K562 (cell line): ENCODE data around the gene TRPC1. TPM values are rescaled to one million over a fixed set of nuclear protein-coding genes. Genes with fewer than 3 reads are reported as not detected.

ENCODE experiments used
- CTBP1 ChIP-seq: fragments of 450-650 bp; IDR thresholded peaks from 2 replicates; pipeline ENCODE4 v1.6.1; 2016; ENCODE audit warnings: borderline replicate concordance
- EP300 ChIP-seq: IDR thresholded peaks from 2 replicates; pipeline ENCODE4 v1.6.1; 2012; ENCODE audit warnings: low read length, improper control_type of control experiment
- ETV6 ChIP-seq, 3 experiments: fragments of 150-350 bp in 1 of 3; sonication (generic) in 1 of 3; formaldehyde crosslinking in 1 of 3; IDR thresholded peaks; 2 replicates each; pipeline versions ENCODE4 v1.6.1 to v1.8.0; 2014 to 2022; ENCODE audit warnings: borderline replicate concordance in 2 of 3, low read depth in 2 of 3, antibody characterized with exemption in 1 of 3, low read length in 1 of 3, mild to moderate bottlenecking in 1 of 3, missing genetic modification reagents in 1 of 3
- MEIS2 ChIP-seq: fragments of 450-650 bp; IDR thresholded peaks from 2 replicates; pipeline ENCODE4 v1.6.1; 2014; ENCODE audit warnings: mild to moderate bottlenecking; ENCODE audit not compliant: partially characterized antibody
- NRF1 ChIP-seq, 2 experiments: fragments of 450-650 bp; IDR thresholded peaks in 1 of 2; conservative IDR thresholded peaks in 1 of 2; 2 replicates each; pipeline ENCODE4 v1.6.1; 2014; ENCODE audit warnings: mild to moderate bottlenecking in 2 of 2
- POLR2B ChIP-seq: fragments of 450-650 bp; IDR thresholded peaks from 2 replicates; pipeline ENCODE4 v1.6.1; 2018; ENCODE audit warnings: low read depth; ENCODE audit not compliant: partially characterized antibody
- SMARCA4 ChIP-seq: fragments of 450-650 bp; IDR thresholded peaks from 2 replicates; pipeline ENCODE4 v1.6.1; 2016
- SMARCE1 ChIP-seq: fragments of 450-650 bp; IDR thresholded peaks from 2 replicates; pipeline ENCODE4 v1.7.1; 2016; ENCODE audit warnings: mild to moderate bottlenecking
- polyA plus RNA-seq, 8 experiments: library from polyadenylated mRNA; depleted of rRNA in 4 of 8; stranded (reverse) in 5 of 8; unstranded in 3 of 8; fragments of >200 nt; fragmentation: Nextera tagmentation in 2 of 8; fragmentation: Illumina TruSeq in 1 of 8; extraction: Ambion mirVana in 2 of 8; extraction: Trizol in 1 of 8; gene quantifications; 2 replicates each; pipeline versions ENCODE4 v1.2.1 to v1.2.3, GENCODE V29; 2011 to 2014; ENCODE audit warnings: inconsistent platforms in 1 of 8, missing spikeins in 1 of 8
- total RNA-seq, 7 experiments: library from RNA; depleted of rRNA in 6 of 7; stranded (reverse); fragments of >200 nt in 6 of 7; fragmentation: Illumina TruSeq in 2 of 7; extraction: Trizol in 2 of 7; gene quantifications; 2 replicates each; pipeline versions ENCODE4 v1.2.1 to v1.2.3, GENCODE V29; 2011 to 2021; ENCODE audit warnings: low replicate concordance in 1 of 7
- TF ChIP-seq, protein P1 (sequence below), 2 experiments: fragments of 450-650 bp; IDR thresholded peaks; 2 replicates each; pipeline ENCODE4 v1.6.1; 2018; ENCODE audit warnings: mild to moderate bottlenecking in 2 of 2, low read depth in 1 of 2; ENCODE audit not compliant: partially characterized antibody in 2 of 2
- TF ChIP-seq, protein P2 (sequence below): fragments of 450-650 bp; IDR thresholded peaks from 2 replicates; pipeline ENCODE4 v1.6.1; 2016; ENCODE audit warnings: missing biosample characterization, missing genetic modification characterization
- TF ChIP-seq, protein P3 (sequence below), 3 experiments: IDR thresholded peaks in 2 of 3; conservative IDR thresholded peaks in 1 of 3; 2 replicates each; pipeline ENCODE4 v1.5.1; 2011 to 2012; ENCODE audit warnings: low read length in 3 of 3, mild to moderate bottlenecking in 3 of 3, control low read depth in 2 of 3, improper control_type of control experiment in 1 of 3, inconsistent platforms in 1 of 3, low read depth in 1 of 3, mixed read lengths in 1 of 3, moderate library complexity in 1 of 3; ENCODE audit not compliant: insufficient read depth in 2 of 3
- TF ChIP-seq, protein P4 (sequence below), 2 experiments: fragments of 450-650 bp in 1 of 2; sonication (generic) in 1 of 2; formaldehyde crosslinking in 1 of 2; IDR thresholded peaks in 1 of 2; conservative IDR thresholded peaks in 1 of 2; 2 replicates each; pipeline versions ENCODE4 v1.6.1 to v1.8.1; 2016 to 2023; ENCODE audit warnings: mild to moderate bottlenecking in 2 of 2, moderate library complexity in 2 of 2, inconsistent platforms in 1 of 2, missing genetic modification reagents in 1 of 2

Gene TRPC1
- total and polyA plus RNA-seq, 9 of the 15 experiments (the other 6 are each of a cell fraction or from before 2014, with no cell fraction given): 1.4 to 6.5 (median 3.0) TPM

DNA sequence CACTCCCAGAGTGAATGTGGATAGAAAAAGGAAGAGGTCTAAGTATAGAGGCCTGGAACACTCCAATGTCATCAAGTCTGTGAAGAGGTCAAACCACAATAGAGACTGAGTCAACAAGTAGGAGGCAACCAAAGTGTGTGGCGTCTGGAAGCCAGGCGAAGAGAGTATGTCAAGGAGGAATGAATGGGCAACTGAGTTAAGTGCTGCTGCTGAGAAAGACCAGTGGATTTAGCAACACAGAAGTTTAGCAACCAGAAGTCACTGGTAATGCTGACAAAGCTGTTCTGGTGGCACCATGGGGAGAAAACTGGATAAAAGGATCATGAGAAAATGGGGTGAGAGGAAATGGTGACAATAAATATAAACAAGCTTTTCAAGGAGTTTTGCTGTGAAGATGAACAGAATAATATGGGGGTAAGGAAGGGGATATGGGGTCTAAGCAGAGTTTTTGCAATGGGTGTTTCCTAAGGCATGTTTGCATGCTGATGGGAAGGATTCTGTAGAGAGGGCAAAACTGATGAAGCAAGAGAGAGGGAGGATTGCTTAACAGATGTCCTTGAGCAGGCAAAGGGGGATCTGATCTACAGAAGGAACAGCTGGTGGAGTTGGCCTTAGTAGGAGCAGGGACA is 126.7 kb downstream of the TRPC1 start (continued):
- TF ChIP-seq, protein P1, sequence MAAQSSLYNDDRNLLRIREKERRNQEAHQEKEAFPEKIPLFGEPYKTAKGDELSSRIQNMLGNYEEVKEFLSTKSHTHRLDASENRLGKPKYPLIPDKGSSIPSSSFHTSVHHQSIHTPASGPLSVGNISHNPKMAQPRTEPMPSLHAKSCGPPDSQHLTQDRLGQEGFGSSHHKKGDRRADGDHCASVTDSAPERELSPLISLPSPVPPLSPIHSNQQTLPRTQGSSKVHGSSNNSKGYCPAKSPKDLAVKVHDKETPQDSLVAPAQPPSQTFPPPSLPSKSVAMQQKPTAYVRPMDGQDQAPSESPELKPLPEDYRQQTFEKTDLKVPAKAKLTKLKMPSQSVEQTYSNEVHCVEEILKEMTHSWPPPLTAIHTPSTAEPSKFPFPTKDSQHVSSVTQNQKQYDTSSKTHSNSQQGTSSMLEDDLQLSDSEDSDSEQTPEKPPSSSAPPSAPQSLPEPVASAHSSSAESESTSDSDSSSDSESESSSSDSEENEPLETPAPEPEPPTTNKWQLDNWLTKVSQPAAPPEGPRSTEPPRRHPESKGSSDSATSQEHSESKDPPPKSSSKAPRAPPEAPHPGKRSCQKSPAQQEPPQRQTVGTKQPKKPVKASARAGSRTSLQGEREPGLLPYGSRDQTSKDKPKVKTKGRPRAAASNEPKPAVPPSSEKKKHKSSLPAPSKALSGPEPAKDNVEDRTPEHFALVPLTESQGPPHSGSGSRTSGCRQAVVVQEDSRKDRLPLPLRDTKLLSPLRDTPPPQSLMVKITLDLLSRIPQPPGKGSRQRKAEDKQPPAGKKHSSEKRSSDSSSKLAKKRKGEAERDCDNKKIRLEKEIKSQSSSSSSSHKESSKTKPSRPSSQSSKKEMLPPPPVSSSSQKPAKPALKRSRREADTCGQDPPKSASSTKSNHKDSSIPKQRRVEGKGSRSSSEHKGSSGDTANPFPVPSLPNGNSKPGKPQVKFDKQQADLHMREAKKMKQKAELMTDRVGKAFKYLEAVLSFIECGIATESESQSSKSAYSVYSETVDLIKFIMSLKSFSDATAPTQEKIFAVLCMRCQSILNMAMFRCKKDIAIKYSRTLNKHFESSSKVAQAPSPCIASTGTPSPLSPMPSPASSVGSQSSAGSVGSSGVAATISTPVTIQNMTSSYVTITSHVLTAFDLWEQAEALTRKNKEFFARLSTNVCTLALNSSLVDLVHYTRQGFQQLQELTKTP (IDR thresholded peaks at IDR 0.05; ENCODE audit: low read depth in 1 of 2, partially characterized antibody in 2 of 2): peak in 1 of 2 experiments; percentile 67
- TF ChIP-seq MEIS2 (peak; percentile 83), CTBP1 (peak; percentile 63), NRF1 (conservative IDR thresholded peaks at IDR 0.05 in 1 of 2, IDR thresholded peaks at IDR 0.05 in 1 of 2) (peak in 1 of 2 experiments; percentile 29; a peak in 1 of 4 replicates), SMARCA4 (peak; percentile 78), SMARCE1 (peak; percentile 85; the same call in 1 of the 2 replicates), ETV6 (IDR thresholded peaks at IDR 0.05; ENCODE audit: borderline replicate concordance in 1 of 2, low read depth in 2 of 2, low read length in 1 of 2) (no peak), ETV6 (CRISPR knock-in tag; IDR thresholded peaks at IDR 0.05; ENCODE audit: borderline replicate concordance) (no peak), POLR2B (no peak), EP300 (peak; percentile 49; the same call in 1 of the 2 replicates)
- TF ChIP-seq, protein P2, sequence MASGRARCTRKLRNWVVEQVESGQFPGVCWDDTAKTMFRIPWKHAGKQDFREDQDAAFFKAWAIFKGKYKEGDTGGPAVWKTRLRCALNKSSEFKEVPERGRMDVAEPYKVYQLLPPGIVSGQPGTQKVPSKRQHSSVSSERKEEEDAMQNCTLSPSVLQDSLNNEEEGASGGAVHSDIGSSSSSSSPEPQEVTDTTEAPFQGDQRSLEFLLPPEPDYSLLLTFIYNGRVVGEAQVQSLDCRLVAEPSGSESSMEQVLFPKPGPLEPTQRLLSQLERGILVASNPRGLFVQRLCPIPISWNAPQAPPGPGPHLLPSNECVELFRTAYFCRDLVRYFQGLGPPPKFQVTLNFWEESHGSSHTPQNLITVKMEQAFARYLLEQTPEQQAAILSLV: peak; percentile 96
- TF ChIP-seq, protein P3, sequence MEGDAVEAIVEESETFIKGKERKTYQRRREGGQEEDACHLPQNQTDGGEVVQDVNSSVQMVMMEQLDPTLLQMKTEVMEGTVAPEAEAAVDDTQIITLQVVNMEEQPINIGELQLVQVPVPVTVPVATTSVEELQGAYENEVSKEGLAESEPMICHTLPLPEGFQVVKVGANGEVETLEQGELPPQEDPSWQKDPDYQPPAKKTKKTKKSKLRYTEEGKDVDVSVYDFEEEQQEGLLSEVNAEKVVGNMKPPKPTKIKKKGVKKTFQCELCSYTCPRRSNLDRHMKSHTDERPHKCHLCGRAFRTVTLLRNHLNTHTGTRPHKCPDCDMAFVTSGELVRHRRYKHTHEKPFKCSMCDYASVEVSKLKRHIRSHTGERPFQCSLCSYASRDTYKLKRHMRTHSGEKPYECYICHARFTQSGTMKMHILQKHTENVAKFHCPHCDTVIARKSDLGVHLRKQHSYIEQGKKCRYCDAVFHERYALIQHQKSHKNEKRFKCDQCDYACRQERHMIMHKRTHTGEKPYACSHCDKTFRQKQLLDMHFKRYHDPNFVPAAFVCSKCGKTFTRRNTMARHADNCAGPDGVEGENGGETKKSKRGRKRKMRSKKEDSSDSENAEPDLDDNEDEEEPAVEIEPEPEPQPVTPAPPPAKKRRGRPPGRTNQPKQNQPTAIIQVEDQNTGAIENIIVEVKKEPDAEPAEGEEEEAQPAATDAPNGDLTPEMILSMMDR (IDR thresholded peaks at IDR 0.05 in 2 of 3, conservative IDR thresholded peaks at IDR 0.05 in 1 of 3; ENCODE audit: insufficient read depth in 2 of 3, low read depth in 1 of 3, low read length in 3 of 3): no peak
- TF ChIP-seq, protein P4, sequence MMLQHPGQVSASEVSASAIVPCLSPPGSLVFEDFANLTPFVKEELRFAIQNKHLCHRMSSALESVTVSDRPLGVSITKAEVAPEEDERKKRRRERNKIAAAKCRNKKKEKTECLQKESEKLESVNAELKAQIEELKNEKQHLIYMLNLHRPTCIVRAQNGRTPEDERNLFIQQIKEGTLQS (IDR thresholded peaks at IDR 0.05): peak; percentile 59; the same call in 1 of the 2 replicates
- TF ChIP-seq, protein P4 (CRISPR knock-in tag; conservative IDR thresholded peaks at IDR 0.05): no peak
